H1 (cell line): ENCODE measurements around the gene TFEC. TPM values are rescaled to one million over a fixed set of nuclear protein-coding genes. Genes with fewer than 3 reads are reported as not detected.

Experiments used
- RAD21 ChIP-seq, 2 experiments: IDR thresholded peaks in 1 of 2; conservative IDR thresholded peaks in 1 of 2; 2 replicates each; pipeline ENCODE4 v1.6.1; 2011; ENCODE audit warnings: low read depth in 2 of 2, low read length in 2 of 2, improper control_type of control experiment in 1 of 2, inconsistent platforms in 1 of 2, mild to moderate bottlenecking in 1 of 2, moderate library complexity in 1 of 2
- polyA plus RNA-seq, 7 experiments: library from polyadenylated mRNA; depleted of rRNA in 3 of 7; stranded (reverse) in 5 of 7; unstranded in 2 of 7; fragments of >200 nt in 5 of 7; fragments of 200-250 nt in 2 of 7; gene quantifications; 1 replicate in 5 of 7; 2 replicates in 1 of 7; 4 replicates in 1 of 7; pipeline versions ENCODE4 v1.2.1 to v1.2.3, GENCODE V29; 2011 to 2013; ENCODE audit warnings: missing spikeins in 2 of 7, mixed read lengths in 2 of 7
- total RNA-seq: library from RNA; stranded (reverse); fragmentation: NEBNext Ultra II Directional; extraction: Animal tissue kit (Norgen Biotek cat#: 25700); gene quantifications from 2 replicates; pipeline ENCODE4 v1.2.1, GENCODE V29; 2021

TFEC gene
- total and polyA plus RNA-seq, 2 of the 8 experiments (the other 6 are each of a cell fraction or from before 2014, with no cell fraction given): not detected

DNA sequence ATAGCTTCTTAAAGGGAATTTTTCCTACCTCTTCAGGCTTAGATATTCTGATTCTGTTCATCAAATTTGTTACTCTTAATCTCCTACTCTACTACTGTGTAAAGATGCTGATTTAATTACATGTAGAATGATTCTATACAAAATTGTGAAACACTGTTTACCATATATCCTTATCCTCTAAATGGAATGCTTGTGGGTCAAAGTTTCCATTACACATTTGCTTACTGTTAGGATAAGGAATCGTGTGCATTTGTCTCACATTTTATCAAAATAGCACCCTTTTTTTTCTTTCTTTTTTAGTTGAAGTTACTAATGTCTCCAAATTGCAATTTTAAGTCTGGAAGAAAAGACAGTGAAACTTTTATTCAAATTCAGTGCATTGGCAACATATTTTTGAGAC is 65.3 kb downstream of the TFEC start (continued):
- no peak for TF ChIP-seq RAD21 (IDR thresholded peaks at IDR 0.05 in 1 of 2, conservative IDR thresholded peaks at IDR 0.05 in 1 of 2; ENCODE audit: low read depth in 2 of 2, low read length in 2 of 2)
